GM19372 (cell line): ENCODE measurements around the gene CASP3.
"Not testable (repeated sequence)": the region's sequence is repeated elsewhere in the genome, so short reads cannot be mapped to it uniquely, and the experiment has no call there.

ENCODE experiments used
- ATAC-seq: cut with Tn5 transposase; IDR thresholded peaks from one replicate; pipeline ENCODE4 v1.9.1; 2021; ENCODE audit warnings: mild to moderate bottlenecking, low read depth, moderate library complexity; ENCODE audit not compliant: unreplicated experiment

The CASP3 gene

DNA sequence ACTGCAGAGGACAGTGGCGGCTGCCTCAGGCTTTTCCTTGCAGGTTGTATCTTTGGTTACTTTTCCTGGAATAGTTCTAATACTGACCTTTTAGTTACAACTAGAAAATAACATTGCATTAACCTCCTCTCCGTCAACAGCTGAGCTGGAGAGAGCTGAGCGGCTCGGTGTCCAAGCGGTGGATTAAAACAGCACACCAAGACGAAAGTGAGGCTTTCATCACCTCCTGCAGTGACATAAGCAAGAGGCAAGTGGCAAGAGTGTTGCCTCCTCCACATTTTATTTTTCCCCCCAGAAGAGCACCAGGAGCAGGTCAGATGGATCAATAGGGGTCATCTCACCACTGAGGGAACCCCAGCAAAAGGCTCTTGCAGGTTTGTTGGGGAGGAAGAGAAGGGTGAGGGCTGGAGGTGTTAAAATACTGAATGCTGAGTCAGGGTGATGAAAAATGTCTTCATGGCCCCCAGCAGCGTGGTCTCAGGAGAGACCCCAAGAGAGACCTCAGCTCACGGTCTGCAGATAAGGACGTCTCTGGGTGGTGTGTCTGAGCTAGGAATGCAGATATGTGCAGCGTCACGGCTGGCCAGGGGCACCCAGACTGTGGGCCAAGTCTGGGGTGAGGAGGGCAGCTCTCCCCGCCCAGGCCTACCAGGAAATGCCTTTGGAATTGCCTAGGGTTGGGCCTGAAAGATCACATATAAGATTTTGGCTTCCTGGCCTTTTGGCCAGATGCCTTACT, 50.3 kb downstream of the CASP3 start:
- no peak for ATAC-seq

DNA sequence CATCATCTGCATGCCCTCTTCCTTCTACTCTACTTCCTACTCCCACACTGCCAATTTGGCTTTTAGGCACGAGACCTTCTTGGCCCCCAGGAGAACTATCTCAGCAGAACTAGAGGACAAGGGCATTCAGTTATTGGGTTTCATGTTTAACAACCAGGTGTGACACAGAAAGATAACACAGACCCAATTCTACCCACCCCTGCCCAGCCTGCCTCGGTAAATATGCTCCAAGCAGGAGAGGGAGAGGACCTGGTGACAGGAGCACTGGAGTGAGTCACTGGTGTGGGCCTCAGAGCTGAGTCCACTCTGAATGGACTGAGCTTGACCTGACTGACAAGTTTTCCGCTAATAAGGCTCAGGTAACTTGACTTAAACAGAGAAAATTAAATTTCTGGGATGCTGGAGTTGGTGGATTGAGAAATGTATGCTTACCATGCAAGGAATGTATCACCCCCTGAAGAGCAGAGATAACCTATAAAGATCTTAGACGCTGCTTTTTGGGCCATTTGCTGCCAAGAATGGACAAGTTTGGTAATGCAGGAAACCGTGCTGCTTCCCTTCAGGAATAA, 52.5 kb downstream of the CASP3 start:
- ATAC-seq = no peak

DNA sequence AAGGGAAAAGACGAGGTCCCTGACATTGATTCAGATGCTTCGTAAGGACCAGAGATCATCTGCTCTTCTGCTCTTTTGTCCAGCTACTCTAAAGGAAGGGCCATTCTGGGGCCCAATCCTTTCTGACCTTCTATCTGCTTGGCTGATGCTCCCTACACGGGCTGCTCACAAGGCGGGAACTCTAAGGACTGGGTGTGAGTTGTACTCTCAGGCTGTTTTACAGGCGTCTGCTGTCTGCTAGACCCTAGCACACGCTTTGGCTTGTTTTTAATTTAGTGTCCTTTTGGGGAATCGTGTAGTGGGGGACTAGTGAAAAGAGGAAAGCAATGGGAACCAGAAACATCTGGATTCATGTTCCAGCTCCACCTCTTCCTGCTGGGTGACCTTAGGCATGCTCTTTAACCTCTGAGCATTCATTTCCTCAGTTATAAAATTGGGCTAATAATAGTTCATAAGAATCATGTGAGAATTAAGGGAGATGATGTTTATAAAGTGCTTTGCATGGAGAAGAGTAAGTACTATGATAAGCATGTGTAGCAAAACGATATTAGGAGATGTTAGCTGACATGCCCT, 53.1 kb downstream of the CASP3 start:
- no peak for ATAC-seq

DNA sequence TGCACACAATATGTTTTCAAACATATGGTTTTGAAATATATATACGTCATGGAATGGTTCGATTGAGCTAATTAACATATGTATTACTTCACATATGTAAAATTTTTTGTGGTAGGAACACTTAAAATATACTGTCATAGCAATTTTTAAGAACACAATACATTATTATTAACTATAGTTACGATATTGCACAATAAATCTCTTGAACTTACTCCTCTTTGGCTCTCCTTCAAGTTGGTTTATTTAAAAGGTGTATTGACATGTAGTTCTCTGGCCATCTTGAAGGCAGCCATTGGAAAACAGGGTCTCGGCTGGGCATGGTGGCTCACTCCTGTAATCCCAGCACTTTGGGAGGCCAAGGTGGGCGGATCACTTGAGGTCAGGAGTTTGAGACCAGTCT, 53.8 kb downstream of the CASP3 start:
- no peak for ATAC-seq

DNA sequence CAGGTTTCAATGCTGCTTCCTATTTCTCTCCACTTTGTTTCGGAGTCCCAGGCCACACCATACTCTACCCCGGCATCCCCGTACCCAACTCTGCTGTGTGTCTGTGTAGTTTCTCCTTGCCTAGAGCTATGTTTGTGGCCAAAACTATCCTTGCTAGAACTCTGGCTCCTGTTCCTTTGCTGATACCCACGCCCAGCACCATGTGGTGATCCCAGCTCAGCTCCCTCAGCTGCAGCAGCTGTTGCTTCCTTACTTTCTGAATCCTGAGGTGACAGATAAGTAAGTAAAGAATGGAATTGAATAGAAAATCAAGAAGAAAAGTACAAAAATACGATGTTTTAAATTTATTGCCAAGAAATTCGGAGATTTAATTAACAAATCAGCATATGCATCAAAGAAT, 55.8 kb downstream of the CASP3 start:
- no peak for ATAC-seq

DNA sequence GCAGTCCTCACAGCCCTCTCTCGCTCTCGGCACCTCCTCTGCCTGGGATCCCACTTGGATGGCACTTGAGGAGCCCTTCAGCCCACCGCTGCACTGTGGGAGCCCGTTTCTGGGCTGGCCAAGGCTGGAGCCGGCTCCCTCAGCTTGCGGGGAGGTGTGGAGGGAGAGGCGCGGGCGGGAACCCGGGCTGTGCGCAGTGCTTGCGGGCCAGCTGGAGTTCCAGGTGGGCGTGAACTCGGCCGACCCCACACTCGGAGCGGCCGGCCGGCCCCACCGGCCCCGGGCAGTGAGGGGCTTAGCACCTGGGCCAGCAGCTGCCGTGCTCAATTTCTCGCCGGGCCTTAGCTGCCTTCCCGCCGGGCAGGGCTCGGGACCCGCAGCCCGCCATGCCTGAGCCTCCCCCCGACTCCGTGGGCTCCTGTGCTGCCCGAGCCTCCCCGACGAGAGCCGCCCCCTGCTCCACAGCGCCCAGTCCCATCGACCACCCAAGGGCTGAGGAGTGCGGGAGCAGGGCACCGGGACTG, 57.4 kb downstream of the CASP3 start:
- not testable (repeated sequence) for ATAC-seq

DNA sequence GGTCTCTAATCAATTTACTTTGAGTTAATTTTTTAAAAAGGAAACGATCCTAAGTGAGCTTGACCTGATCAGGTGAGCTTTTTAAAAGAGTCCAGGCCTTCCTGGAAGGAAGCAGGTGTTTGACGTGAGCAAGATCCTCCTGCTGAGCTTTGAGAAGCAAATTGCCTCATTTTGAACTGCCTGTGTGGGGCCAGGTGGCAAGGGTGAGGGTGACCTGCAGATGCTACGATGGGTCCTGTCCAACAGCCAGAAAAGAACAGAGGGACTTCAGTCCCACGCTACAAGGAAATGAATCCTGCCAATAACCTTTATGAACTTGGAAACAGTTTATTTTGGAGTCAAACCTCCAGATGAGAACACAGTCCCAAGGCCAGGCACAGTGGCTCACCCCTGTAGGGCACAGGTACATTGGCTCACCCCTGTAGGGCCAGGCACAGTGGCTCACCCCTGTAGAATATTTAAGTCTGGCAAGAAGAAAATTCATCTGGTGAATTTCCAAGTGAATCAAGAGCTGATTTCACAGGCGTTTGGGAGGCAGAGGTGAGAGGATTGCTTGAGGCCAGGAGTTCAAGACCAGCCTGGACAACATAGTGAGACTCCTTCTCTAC, 58.1 kb downstream of the CASP3 start:
- no peak for ATAC-seq

DNA sequence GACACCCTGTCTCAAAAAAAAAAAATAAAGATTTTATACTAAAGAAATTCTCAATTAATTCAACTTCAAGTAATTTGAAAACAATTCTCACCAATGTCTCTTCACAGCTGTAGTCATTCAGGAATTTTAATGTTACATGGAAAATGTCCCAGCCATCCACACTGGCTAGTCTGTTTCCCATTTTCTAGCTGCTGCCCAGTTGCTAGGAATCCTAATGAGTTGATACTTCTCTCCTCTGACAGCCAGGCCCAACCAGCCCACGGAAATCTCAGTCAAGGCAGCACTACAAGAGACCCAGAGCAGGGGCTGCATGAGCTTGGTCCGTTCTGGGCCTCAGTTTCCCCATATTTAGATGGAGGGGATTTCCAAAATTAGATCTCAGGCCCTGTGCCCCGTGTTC, 59.1 kb downstream of the CASP3 start:
- ATAC-seq = no peak

DNA sequence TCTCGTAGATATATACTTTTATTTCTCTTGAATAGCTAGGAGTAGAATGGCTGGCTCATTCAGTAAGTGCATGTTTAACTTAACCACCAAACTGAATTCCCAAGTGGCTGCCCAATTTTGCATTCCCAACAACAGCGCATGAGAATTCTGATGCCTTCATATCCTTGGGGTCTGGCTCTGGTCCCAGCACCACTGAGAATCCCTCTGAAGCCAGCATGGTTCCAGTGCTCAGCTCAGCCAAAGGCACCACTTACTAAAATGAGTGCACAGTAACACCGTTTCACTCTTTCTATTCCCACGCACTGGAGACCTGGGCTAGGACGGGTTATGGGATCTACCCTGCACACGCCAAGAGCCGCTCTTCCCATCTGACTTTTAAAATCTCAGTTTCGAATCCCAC, 60.4 kb downstream of the CASP3 start:
- no peak for ATAC-seq

DNA sequence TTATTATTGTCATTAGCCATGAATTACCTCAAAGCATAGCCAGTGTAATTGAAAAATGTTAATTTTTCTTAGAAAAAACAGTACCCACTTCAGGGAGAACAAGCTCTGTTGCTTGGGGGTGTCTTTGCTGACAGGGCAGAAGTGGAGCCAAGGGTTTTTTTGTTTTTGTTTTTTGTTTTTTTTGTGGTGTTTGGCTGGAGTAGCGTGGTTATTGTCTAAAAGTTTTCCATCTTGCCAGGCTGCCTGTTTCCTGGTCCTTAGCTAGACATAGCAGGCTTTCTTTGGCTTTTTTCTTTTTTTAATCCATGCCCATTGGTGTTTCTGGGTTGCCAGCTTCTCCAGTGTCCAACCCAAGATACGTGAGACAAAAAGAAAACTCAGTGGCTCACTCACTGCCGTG, 61.5 kb downstream of the CASP3 start:
- no peak for ATAC-seq

DNA sequence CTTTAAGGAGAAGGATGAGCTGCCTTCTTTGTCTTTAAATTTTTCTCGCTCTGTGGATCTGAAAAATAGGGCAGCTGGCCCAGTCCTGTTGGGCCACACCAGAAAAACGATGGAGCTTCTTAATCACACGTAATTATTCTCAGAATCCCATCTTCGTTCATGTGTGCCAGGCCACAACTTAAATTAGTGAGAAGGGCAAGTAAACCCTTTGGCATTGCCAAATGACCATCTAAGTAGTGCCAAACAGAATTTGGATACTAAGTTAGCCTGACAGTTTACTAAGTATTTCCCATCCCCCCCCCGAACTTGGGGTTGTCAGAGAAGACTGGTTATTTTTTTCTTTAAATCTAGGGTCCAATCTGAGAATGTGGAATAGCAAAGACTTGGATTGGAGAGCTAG, 62.0 kb downstream of the CASP3 start:
- ATAC-seq = no peak

DNA sequence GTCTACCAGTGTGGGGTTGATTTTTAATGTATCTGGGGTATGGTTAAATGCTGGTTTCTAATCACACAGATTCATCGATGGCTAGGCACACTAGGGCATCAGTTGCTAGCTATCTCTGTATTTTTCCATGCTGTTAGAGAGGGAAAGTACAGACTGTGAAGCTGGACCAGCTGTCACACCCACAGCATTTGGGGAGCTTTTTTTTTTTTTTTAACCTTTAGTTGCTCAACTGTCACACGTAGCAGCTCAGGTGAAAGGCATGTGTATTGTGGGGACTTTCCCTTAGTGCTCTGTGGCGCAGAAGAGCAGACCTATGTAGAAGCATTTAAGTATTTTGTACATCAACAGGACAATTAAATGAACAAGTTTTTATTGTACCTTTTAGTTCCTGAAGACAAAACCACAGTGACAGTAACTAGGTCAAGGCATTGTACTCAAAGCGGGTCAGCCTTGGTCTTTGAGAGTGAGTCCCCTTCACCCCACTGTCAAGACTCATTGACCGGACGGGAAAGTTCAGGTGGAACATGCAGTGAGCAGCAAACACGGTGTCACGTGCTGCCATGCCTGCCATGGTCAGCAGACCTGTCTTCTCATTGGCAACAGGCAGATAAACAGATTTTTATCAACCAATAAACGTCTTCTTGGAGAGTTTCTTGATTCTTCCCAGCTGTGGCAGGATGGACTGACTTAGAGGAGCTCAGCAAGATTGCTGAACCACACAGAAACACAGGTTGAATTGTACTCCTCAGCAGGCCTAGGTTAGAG, 65.3 kb downstream of the CASP3 start:
- no peak for ATAC-seq
